ENCODE data around the gene KIAA1217. TPM values are rescaled to one million over a fixed set of nuclear protein-coding genes. Genes with fewer than 3 reads are reported as not detected.

Gene KIAA1217
- total RNA-seq, 4 donors from 2014 or later: 12.7 to 156 (median 34.8) TPM

DNA sequence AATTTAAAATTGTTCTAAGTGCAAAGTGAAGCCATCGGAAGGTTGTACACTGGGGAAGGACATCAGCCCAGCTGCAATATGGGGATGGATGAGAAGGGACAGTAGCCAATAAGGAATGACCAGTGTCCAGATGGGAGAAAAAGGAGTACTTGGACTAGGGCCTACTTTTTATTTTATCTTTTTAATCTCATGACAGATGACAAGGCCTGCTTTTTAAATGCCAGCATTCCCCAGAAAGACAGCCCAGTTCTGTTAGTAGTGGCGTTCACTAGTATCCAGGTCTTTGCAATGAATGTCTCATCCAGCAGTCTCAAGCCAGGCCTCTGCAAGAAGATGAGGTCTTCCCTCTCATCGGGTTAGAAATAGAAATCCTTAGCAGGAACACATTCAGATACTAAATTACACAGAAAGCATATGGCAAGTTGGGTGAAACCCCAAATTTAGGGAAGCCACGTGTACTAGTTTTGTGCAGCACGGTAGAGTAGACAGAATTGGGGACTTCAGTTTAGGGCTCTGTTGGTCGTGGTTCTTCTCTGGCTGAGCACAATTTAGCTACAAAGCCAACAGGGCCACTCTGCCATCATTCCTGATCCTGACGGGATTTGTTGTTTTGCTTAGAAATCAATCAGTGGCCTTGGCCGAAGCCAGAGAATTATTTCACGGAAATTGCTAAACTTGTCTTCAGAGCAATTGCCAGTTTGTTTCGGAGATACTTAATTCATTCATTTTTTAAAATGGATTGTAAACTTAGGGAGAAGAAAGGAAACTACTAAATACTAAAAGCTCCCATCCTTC, 286.9 kb downstream of the KIAA1217 start:
- no peak for TF ChIP-seq CTCF (IDR thresholded peaks at IDR 0.05)
- DNase-seq (ENCODE audit: low spot score) (no peak), ATAC-seq (ENCODE audit: low FRiP score) (no peak)

- DNase-seq (ENCODE audit: low spot score): no peak
- ATAC-seq (ENCODE audit: low FRiP score): no peak
- TF ChIP-seq CTCF (IDR thresholded peaks at IDR 0.05): no peak
Measured at GRCh38 chr10:24496906-24497305, 288.0 kb downstream of the KIAA1217 start.

DNA sequence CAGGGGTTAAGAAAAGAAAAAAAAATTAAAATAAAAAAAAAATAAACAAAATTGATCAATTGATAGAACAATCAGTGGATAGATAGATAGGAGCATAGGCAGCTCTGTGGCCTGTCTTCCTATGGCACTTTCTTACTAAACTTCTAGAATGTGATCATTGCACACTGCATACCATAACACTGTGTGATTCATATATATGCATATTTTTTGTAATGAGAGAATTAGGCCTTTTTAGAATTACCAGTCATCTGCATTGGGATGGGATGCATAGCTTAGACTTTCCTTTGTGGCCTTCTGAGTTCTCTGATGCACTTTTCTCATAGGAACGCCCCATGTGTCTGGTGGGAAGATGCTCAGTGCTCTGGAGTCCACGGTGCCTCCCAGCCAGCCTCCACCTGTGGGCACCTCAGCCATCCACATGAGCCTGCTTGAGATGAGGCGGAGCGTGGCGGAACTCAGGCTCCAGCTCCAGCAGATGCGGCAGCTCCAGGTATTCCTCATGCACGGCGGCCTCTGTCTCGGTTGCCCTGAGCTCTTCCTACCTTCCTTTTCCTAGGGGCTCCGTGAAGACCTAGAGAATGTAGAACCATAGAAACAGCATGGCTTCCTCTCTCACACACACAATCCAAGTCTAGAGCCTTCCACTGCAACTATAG, 292.2 kb downstream of the KIAA1217 start:
- no peak for TF ChIP-seq CTCF (IDR thresholded peaks at IDR 0.05)
- DNase-seq (ENCODE audit: low spot score) (no peak), ATAC-seq (ENCODE audit: low FRiP score) (no peak)

DNA sequence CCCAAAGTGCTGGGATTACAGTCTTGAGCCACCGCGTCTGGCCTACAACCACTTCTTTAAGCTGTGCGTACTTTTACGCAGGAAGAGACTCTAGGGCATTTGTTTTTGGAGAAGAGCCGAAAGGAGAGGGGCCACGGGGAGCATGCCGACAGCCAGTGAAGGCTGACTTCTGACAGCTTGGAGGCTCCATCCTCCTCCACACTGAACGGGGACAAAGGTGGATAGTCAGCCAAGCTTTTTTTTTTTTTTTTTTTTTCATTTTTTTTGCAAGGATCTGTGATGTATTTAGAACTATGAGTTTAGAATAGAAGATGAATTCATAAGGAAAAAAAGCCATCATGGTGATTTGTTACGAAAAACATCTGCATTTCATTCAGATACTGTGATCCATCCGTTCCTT, 293.1 kb downstream of the KIAA1217 start:
- ATAC-seq (ENCODE audit: low FRiP score) (no peak), DNase-seq (ENCODE audit: low spot score) (no peak)
- no peak for TF ChIP-seq CTCF (IDR thresholded peaks at IDR 0.05)

- ATAC-seq (ENCODE audit: low FRiP score): no peak
- DNase-seq (ENCODE audit: low spot score): no peak
- no peak for TF ChIP-seq CTCF (IDR thresholded peaks at IDR 0.05)
Measured at GRCh38 chr10:24502801-24503460, 294.0 kb downstream of the KIAA1217 start.

GRCh38 chr10:24503461-24504320, 294.8 kb downstream of the KIAA1217 start:
- no peak for TF ChIP-seq CTCF (IDR thresholded peaks at IDR 0.05)
- no peak for DNase-seq (ENCODE audit: low spot score)

More at GRCh38 chr10:24503461-24504320, 294.8 kb downstream of the KIAA1217 start:
- ATAC-seq (ENCODE audit: low FRiP score): no peak
